OCI-LY7 (cell line): Measurements from ENCODE around the gene PLA2G4E. TPM values are rescaled to one million over a fixed set of nuclear protein-coding genes. Genes with fewer than 3 reads are reported as not detected.

Experiments
- BruUV-seq: library from RNA; stranded (reverse); fragments of 400-500 nt; replicated peaks from 2 replicates; lab custom pipeline; 2021; lab: Mats Ljungman, UMichigan
- CTCF ChIA-PET: fragments of 300-600 bp; sonication (Branson Sonifier 250); formaldehyde crosslinking; loops from one replicate; lab custom pipeline; 2022; ENCODE audit warnings: antibody characterized with exemption; ENCODE audit not compliant: unreplicated experiment; lab: Charles Lee
- POLR2A ChIA-PET: fragments of 300-600 bp; sonication (Branson Sonifier 250); formaldehyde crosslinking; loops from one replicate; lab custom pipeline; 2022; ENCODE audit warnings: antibody characterized with exemption; lab: Charles Lee
- DNase-seq: peaks from one replicate; pipeline ENCODE4 v3.0.0-alpha.2; 2015; ENCODE audit warnings: low spot score
- H2AFZ ChIP-seq: fragments of 200-600 bp; sonication (generic), shearing (Covaris generic); 2 replicates; pipeline ENCODE4 v1.6.1; 2014; ENCODE audit warnings: mild to moderate bottlenecking, antibody characterized with exemption, low read length, moderate library complexity
- H3K27ac ChIP-seq: fragments of 200-600 bp; sonication (generic); 2 replicates; pipeline ENCODE4 v1.5.1; 2014; ENCODE audit warnings: mixed run types, low read depth, mild to moderate bottlenecking, moderate library complexity, low read length, inconsistent platforms; ENCODE audit not compliant: poor library complexity, severe bottlenecking
- H3K36me3 ChIP-seq: fragments of 200-600 bp; sonication (generic); 2 replicates; pipeline ENCODE4 v1.6.1; 2014; ENCODE audit warnings: mild to moderate bottlenecking, antibody characterized with exemption, low read length, moderate library complexity, mixed read lengths; ENCODE audit not compliant: insufficient read depth
- H3K4me1 ChIP-seq: fragments of 200-600 bp; sonication (generic); 2 replicates; pipeline ENCODE4 v1.5.1; 2014; ENCODE audit warnings: mild to moderate bottlenecking, low read length; ENCODE audit not compliant: insufficient read depth, poor library complexity, severe bottlenecking
- H3K4me2 ChIP-seq: fragments of 200-600 bp; sonication (generic); 2 replicates; pipeline ENCODE4 v1.6.1; 2014; ENCODE audit warnings: mild to moderate bottlenecking, low read length
- H3K4me3 ChIP-seq: fragments of 200-600 bp; sonication (generic); 2 replicates; pipeline ENCODE4 v1.5.1; 2014; ENCODE audit warnings: mild to moderate bottlenecking, low read depth, low read length; ENCODE audit not compliant: poor library complexity, severe bottlenecking
- H3K79me2 ChIP-seq: fragments of 200-600 bp; sonication (generic); 2 replicates; pipeline ENCODE4 v1.6.1; 2016; ENCODE audit warnings: low read depth, mild to moderate bottlenecking, low read length, moderate library complexity, mixed read lengths; ENCODE audit not compliant: insufficient read depth
- H3K9me2 ChIP-seq: fragments of 200-600 bp; sonication (generic); 2 replicates; pipeline ENCODE4 v1.6.1; 2016; ENCODE audit warnings: mild to moderate bottlenecking, low read length, mixed read lengths; ENCODE audit not compliant: insufficient read depth
- H3K9me3 ChIP-seq: fragments of 200-600 bp; sonication (generic); 2 replicates; pipeline ENCODE4 v1.6.1; 2014; ENCODE audit warnings: mild to moderate bottlenecking, mixed run types, low read length, mixed read lengths
- H4K20me1 ChIP-seq: fragments of 200-600 bp; sonication (generic); 2 replicates; pipeline ENCODE4 v1.6.1; 2014; ENCODE audit warnings: mild to moderate bottlenecking, antibody characterized with exemption, low read length, moderate library complexity, mixed read lengths; ENCODE audit not compliant: insufficient read depth
- EZH2phosphoT487 ChIP-seq: fragments of 200-600 bp; sonication (generic); IDR thresholded peaks from 2 replicates; pipeline ENCODE4 v1.6.1; 2018; ENCODE audit warnings: low read depth, borderline replicate concordance, mild to moderate bottlenecking, mixed run types, antibody characterized with exemption, low read length, moderate library complexity, mixed read lengths
- intact Hi-C: fragments of 100-400 bp; cut with micrococcal nuclease; formaldehyde crosslinking; loops from one replicate; pipeline ENCODE4 v1.10.0; 2022; ENCODE audit not compliant: unreplicated experiment
- total RNA-seq, 2 experiments: library from RNA; depleted of rRNA in 1 of 2; stranded (reverse); fragments of >200 nt in 1 of 2; shearing (Covaris generic) in 1 of 2; gene quantifications; 2 replicates each; pipeline ENCODE4 v1.2.3, GENCODE V29; 2014 to 2022
- TF ChIP-seq, protein P1 (sequence below): fragments of 200-600 bp; sonication (generic); conservative IDR thresholded peaks from 2 replicates; pipeline ENCODE4 v1.5.1; 2014; ENCODE audit warnings: mild to moderate bottlenecking, antibody characterized with exemption, low read length, moderate library complexity, mixed read lengths

The PLA2G4E gene
- total RNA-seq, 2 experiments from 2014 or later, result not detected

DNA sequence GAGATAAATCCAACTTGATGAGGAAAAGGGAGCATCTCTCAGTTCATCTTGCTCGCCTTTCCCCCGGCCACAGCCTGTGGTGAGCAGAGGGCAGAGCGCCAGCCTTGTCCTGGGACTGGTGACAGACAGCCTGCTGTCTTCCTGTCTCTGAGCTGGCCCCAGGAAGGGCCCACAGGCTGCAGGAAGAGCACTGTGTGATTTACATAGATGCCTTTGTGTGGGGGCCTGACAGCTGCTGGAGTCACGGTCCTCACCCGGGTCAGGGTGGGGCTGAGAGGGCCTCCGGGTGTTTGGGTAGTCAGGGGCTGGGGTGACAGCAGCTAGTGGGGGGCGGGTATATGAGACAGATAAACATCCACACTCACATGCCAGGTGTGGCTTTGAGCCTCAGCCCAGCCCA, 44.2 kb upstream of the PLA2G4E start:
- DNase-seq, result peak; percentile 83
- intact Hi-C loops, result loop anchor here (5.0 kb wide), 1 partner anchor 407 kb away; no protein-coding TSS in a partner anchor
- no TSS peak for BruUV-seq

DNA sequence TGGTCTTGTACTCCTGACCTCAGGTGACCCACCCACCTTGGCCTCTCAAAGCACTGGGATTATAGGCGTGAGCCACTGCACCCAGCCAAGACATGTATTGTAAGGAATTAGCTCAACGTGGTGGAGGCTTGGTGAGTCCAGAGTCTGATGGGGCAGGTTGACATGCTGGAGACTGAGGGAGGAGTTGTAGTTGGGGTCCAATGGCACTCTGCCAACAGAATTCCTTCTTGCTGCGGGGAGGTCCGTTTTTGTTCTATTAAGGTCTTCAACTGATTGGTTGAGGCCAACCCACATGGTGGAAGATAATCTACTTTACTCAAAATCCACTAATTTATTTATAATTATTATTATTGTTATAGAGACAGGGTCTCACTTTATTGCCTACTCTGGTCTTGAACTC, 43.4 kb upstream of the PLA2G4E start:
- no peaks in the 10 kb centered on the region for H3K79me2 ChIP-seq
- POLR2A ChIA-PET, result no interaction called here
- BruUV-seq, result no TSS peak
- TF ChIP-seq EZH2phosphoT487, result no peak
- TF ChIP-seq, protein P1, sequence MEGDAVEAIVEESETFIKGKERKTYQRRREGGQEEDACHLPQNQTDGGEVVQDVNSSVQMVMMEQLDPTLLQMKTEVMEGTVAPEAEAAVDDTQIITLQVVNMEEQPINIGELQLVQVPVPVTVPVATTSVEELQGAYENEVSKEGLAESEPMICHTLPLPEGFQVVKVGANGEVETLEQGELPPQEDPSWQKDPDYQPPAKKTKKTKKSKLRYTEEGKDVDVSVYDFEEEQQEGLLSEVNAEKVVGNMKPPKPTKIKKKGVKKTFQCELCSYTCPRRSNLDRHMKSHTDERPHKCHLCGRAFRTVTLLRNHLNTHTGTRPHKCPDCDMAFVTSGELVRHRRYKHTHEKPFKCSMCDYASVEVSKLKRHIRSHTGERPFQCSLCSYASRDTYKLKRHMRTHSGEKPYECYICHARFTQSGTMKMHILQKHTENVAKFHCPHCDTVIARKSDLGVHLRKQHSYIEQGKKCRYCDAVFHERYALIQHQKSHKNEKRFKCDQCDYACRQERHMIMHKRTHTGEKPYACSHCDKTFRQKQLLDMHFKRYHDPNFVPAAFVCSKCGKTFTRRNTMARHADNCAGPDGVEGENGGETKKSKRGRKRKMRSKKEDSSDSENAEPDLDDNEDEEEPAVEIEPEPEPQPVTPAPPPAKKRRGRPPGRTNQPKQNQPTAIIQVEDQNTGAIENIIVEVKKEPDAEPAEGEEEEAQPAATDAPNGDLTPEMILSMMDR, result no peak
- intact Hi-C loops, result no loop called here
- no peaks in the 10 kb centered on the region for H4K20me1 ChIP-seq
- no peaks in the 10 kb centered on the region for H3K36me3 ChIP-seq
- no peak overlapping the region for H3K27ac ChIP-seq
- H3K9me2 ChIP-seq, result no peaks in the 10 kb centered on the region
- CTCF ChIA-PET, result no interaction called here
- no peak overlapping the region for H3K4me2 ChIP-seq
- peaks cover 15% of the 10 kb centered on the region for H3K4me1 ChIP-seq
- H3K9me3 ChIP-seq, result 0 out of 2 replicates have a peak, but pooled peaks cover 6% of the 10 kb centered on the region
- no peak overlapping the region for H3K4me3 ChIP-seq
- no peak for DNase-seq
- no peak overlapping the region for H2AFZ ChIP-seq

More for the DNA sequence above, 44.2 kb upstream of the PLA2G4E start:
- H2AFZ ChIP-seq, result peak overlapping the region; percentile 80
- POLR2A ChIA-PET, result interaction anchor here (1.3 kb wide), 1 partner anchor 16 kb away, joined by 5 read pairs; no protein-coding TSS in a partner anchor
- H4K20me1 ChIP-seq, result no peaks in the 10 kb centered on the region
- H3K27ac ChIP-seq, result peak overlapping the region; percentile 1
- peak overlapping the region; percentile 53 for H3K4me2 ChIP-seq
- H3K79me2 ChIP-seq, result no peaks in the 10 kb centered on the region
- TF ChIP-seq, protein P1, result no peak
- no peak for TF ChIP-seq EZH2phosphoT487
- no peaks in the 10 kb centered on the region for H3K9me2 ChIP-seq
- no peaks in the 10 kb centered on the region for H3K36me3 ChIP-seq
- peaks cover 15% of the 10 kb centered on the region for H3K4me1 ChIP-seq
- H3K4me3 ChIP-seq, result no peak overlapping the region
- CTCF ChIA-PET, result interaction anchor here (1.2 kb wide), 1 partner anchor 14 kb away, joined by 4 read pairs; no protein-coding TSS in a partner anchor
- 0 out of 2 replicates have a peak, but pooled peaks cover 6% of the 10 kb centered on the region for H3K9me3 ChIP-seq
